Panc1 (cell line): ENCODE results near the gene SIGLEC15. TPM values are rescaled to one million over a fixed set of nuclear protein-coding genes. Genes with fewer than 3 reads are reported as not detected.
"Not testable (repeated sequence)": the region's sequence is repeated elsewhere in the genome, so short reads cannot be mapped to it uniquely, and the experiment has no call there.

Source experiments
- ATAC-seq: fragments of 200-7000 bp; cut with Tn5 transposase; 2 replicates; pipeline ENCODE4 v1.9.1; 2020; ENCODE audit warnings: mild to moderate bottlenecking, moderate library complexity
- BruUV-seq: library from RNA; stranded (reverse); fragments of 400-500 nt; replicated peaks from 2 replicates; lab custom pipeline; 2021; lab: Mats Ljungman, UMichigan
- CTCF ChIA-PET: fragments of 300-600 bp; sonication (Branson Sonifier 250); formaldehyde crosslinking; loops from one replicate; lab custom pipeline; 2022; ENCODE audit warnings: antibody characterized with exemption; lab: Charles Lee
- POLR2A ChIA-PET: fragments of 300-600 bp; sonication (Branson Sonifier 250); formaldehyde crosslinking; loops from one replicate; lab custom pipeline; 2022; ENCODE audit warnings: antibody characterized with exemption; lab: Charles Lee
- DNase-seq: peaks from one replicate; pipeline ENCODE4 v3.0.0-alpha.2; 2010; ENCODE audit warnings: low read depth, low spot score
- H3K27ac ChIP-seq: 2 replicates; pipeline ENCODE4 v1.5.1; 2011; ENCODE audit warnings: mild to moderate bottlenecking, low read length, inconsistent platforms
- H3K27me3 ChIP-seq: fragments of 200-500 bp; sonication (Bioruptor generic); 2 replicates; pipeline ENCODE4 v1.6.0; 2014; ENCODE audit warnings: low read length, inconsistent platforms; ENCODE audit not compliant: control insufficient read depth, insufficient read depth
- H3K36me3 ChIP-seq: fragments of 200-500 bp; sonication (Bioruptor generic); 2 replicates; pipeline ENCODE4 v1.5.1; 2014; ENCODE audit warnings: inconsistent platforms, mild to moderate bottlenecking, low read length, moderate library complexity; ENCODE audit not compliant: control insufficient read depth, insufficient read depth
- H3K4me1 ChIP-seq: 2 replicates; pipeline ENCODE4 v1.5.1; 2011; ENCODE audit warnings: inconsistent platforms, mild to moderate bottlenecking, low read length, moderate library complexity; ENCODE audit not compliant: control insufficient read depth, insufficient read depth
- H3K4me3 ChIP-seq, 2 experiments: 2 replicates each; pipeline ENCODE4 v1.5.1; 2011 to 2012; ENCODE audit warnings: low read depth in 2 of 2, low read length in 2 of 2, mild to moderate bottlenecking in 2 of 2, inconsistent platforms in 1 of 2, moderate library complexity in 1 of 2
- H3K9me3 ChIP-seq: fragments of 200-500 bp; sonication (Bioruptor generic); 2 replicates; pipeline ENCODE4 v1.5.1; 2014; ENCODE audit warnings: low read depth, mild to moderate bottlenecking, inconsistent platforms, low read length, moderate library complexity; ENCODE audit not compliant: control insufficient read depth, insufficient read depth
- CTCF ChIP-seq: fragments of 450-650 bp; IDR thresholded peaks from 2 replicates; pipeline ENCODE4 v1.5.1; 2017; ENCODE audit warnings: mild to moderate bottlenecking
- POLR2AphosphoS5 ChIP-seq: IDR thresholded peaks from 2 replicates; pipeline ENCODE4 v1.6.1; 2012; ENCODE audit warnings: mild to moderate bottlenecking, low read depth, low read length, moderate library complexity
- REST ChIP-seq, 2 experiments: IDR thresholded peaks; 2 replicates each; pipeline ENCODE4 v1.6.1; 2011 to 2012; ENCODE audit warnings: low read depth in 2 of 2, control low read depth in 1 of 2, low read length in 1 of 2, mild to moderate bottlenecking in 1 of 2, moderate library complexity in 1 of 2; ENCODE audit not compliant: insufficient read depth in 1 of 2
- SIN3A ChIP-seq: IDR thresholded peaks from 2 replicates; pipeline ENCODE4 v1.6.1; 2012; ENCODE audit warnings: low read depth, mild to moderate bottlenecking, low read length, moderate library complexity, borderline replicate concordance; ENCODE audit not compliant: insufficient read depth
- TCF7L2 ChIP-seq: IDR thresholded peaks from 2 replicates; pipeline ENCODE4 v1.6.1; 2011; ENCODE audit warnings: mild to moderate bottlenecking, low read depth, low read length, inconsistent platforms
- in situ Hi-C: cut with HindIII; loops from 2 replicates; pipeline ENCODE4 v1.10.0; 2016; ENCODE audit warnings: low sequenced_read_pairs, low pct_unique_long_range_greater_than_20kb
- intact Hi-C: fragments of 100-400 bp; cut with micrococcal nuclease; formaldehyde crosslinking; loops from one replicate; pipeline ENCODE4 v1.10.0; 2022; ENCODE audit not compliant: unreplicated experiment
- total RNA-seq: library from RNA; stranded (reverse); gene quantifications from one replicate; pipeline ENCODE4 v1.2.1, GENCODE V29; 2021; ENCODE audit not compliant: unreplicated experiment

The SIGLEC15 gene
- total RNA-seq, 1 experiment from 2014 or later, result 0.23 TPM

- in situ Hi-C loops (no loop called here), intact Hi-C loops (no loop called here)
- CTCF ChIA-PET, result no interaction called here
- H3K27me3 ChIP-seq, result no peaks in the 10 kb centered on the region
- BruUV-seq, result no TSS peak
- POLR2A ChIA-PET, result interaction anchor here (0.6 kb wide), 1 partner anchor 82 kb away, joined by 3 read pairs; the partner anchor contains the start of gene SLC14A1
- no peak overlapping the region for H3K4me3 ChIP-seq
- DNase-seq (no peak), ATAC-seq (no peak)
- no peaks in the 10 kb centered on the region for H3K36me3 ChIP-seq
- H3K9me3 ChIP-seq, result peaks cover 4% of the 10 kb centered on the region; the same call in 1 of the 2 replicates
- TF ChIP-seq CTCF, result no peak
- no peak for TF ChIP-seq POLR2AphosphoS5
- TF ChIP-seq TCF7L2, result no peak
- no peak for TF ChIP-seq SIN3A
- TF ChIP-seq REST (IDR thresholded peaks at IDR 0.05; ENCODE audit: insufficient read depth in 1 of 2, low read depth in 2 of 2, low read length in 1 of 2), result no peak
- H3K27ac ChIP-seq, result no peak overlapping the region; the same call in 1 of the 2 replicates
- H3K4me1 ChIP-seq, result 0 out of 2 replicates have a peak, but pooled peaks cover 3% of the 10 kb centered on the region
These were observed 19.2 kb upstream of the SIGLEC15 start for GRCh38 chr18:45806226-45806625.

GRCh38 chr18:45807144-45807543 lies 18.3 kb upstream of the SIGLEC15 start:
- CTCF ChIA-PET, H3K4me1 ChIP-seq, in situ Hi-C loops, H3K36me3 ChIP-seq, ATAC-seq, H3K9me3 ChIP-seq, BruUV-seq, intact Hi-C loops, H3K27me3 ChIP-seq, H3K4me3 ChIP-seq, H3K27ac ChIP-seq, POLR2A ChIA-PET, DNase-seq: not testable (repeated sequence)

- H3K27me3 ChIP-seq, H3K4me1 ChIP-seq, BruUV-seq, POLR2A ChIA-PET, ATAC-seq, intact Hi-C loops, CTCF ChIA-PET, H3K9me3 ChIP-seq, DNase-seq, H3K36me3 ChIP-seq, in situ Hi-C loops, H3K4me3 ChIP-seq, H3K27ac ChIP-seq: not testable (repeated sequence)
These were observed 10.7 kb upstream of the SIGLEC15 start for GRCh38 chr18:45814733-45815132.
